HG03571 (cell line): ENCODE measurements around the gene ATP8B3.

Experiments
- ATAC-seq: cut with Tn5 transposase; IDR thresholded peaks from one replicate; pipeline ENCODE4 v1.9.1; 2021; ENCODE audit not compliant: unreplicated experiment

ATP8B3 gene

GRCh38 chr19:1851654-1852580 lies 39.8 kb upstream of the ATP8B3 start:
- no peak for ATAC-seq

GRCh38 chr19:1850809-1851653 lies 39.0 kb upstream of the ATP8B3 start:
- no peak for ATAC-seq

- no peak for ATAC-seq
Measured at GRCh38 chr19:1849886-1850398, 37.9 kb upstream of the ATP8B3 start.

GRCh38 chr19:1849132-1849474 lies 37.0 kb upstream of the ATP8B3 start:
- ATAC-seq: no peak

- peak; percentile 52 for ATAC-seq
Measured at GRCh38 chr19:1848399-1849131, 36.5 kb upstream of the ATP8B3 start, which contains the start of gene REXO1. Gene REXO1 (minus strand): TSS chr19:1848483. CDS start chr19:1848358, 125 bp downstream.

GRCh38 chr19:1847684-1848398 lies 35.8 kb upstream of the ATP8B3 start:
- peak; percentile 17 for ATAC-seq

GRCh38 chr19:1847348-1847683 lies 35.2 kb upstream of the ATP8B3 start:
- ATAC-seq: no peak

GRCh38 chr19:1846517-1847204 lies 34.6 kb upstream of the ATP8B3 start:
- no peak for ATAC-seq

- ATAC-seq: no peak
Measured at GRCh38 chr19:1845642-1846041, 33.6 kb upstream of the ATP8B3 start.

GRCh38 chr19:1845125-1845515 lies 33.0 kb upstream of the ATP8B3 start:
- no peak for ATAC-seq

- ATAC-seq: no peak
Measured at GRCh38 chr19:1844513-1845124, 32.5 kb upstream of the ATP8B3 start.

- ATAC-seq: no peak
Measured at GRCh38 chr19:1843646-1844394, 31.7 kb upstream of the ATP8B3 start.

- no peak for ATAC-seq
Measured at GRCh38 chr19:1843116-1843515, 31.0 kb upstream of the ATP8B3 start.

GRCh38 chr19:1841209-1841924 lies 29.3 kb upstream of the ATP8B3 start:
- no peak for ATAC-seq

GRCh38 chr19:1840541-1841115 lies 28.6 kb upstream of the ATP8B3 start:
- ATAC-seq: no peak

GRCh38 chr19:1839658-1840540 lies 27.8 kb upstream of the ATP8B3 start:
- ATAC-seq: no peak

- no peak for ATAC-seq
Measured at GRCh38 chr19:1837625-1838105, 25.6 kb upstream of the ATP8B3 start.
